ENCODE measurements around the gene SLC26A2. TPM values are rescaled to one million over a fixed set of nuclear protein-coding genes. Genes with fewer than 3 reads are reported as not detected.
A peak's percentile ranks its signal among the peaks of the same experiment; 100 is the strongest.

The SLC26A2 gene
- polyA plus RNA-seq, 1 donor, result 88.7 TPM

- Histone ChIP-seq H3K4me1 (ENCODE audit: control insufficient read depth, insufficient read depth, low read length) (peaks cover 20% of the 10 kb centered on the region), H3K9me3 (ENCODE audit: control insufficient read depth, low read depth, low read length) (no peaks in the 10 kb centered on the region), H3K27ac (ENCODE audit: low read length) (peak overlapping the region; percentile 74), H3K4me3 (ENCODE audit: low read length) (peak overlapping the region; percentile 55), H3K36me3 (ENCODE audit: control insufficient read depth, insufficient read depth, low read length) (peaks cover 18% of the 10 kb centered on the region), H3K27me3 (ENCODE audit: control insufficient read depth, insufficient read depth, low read length) (no peaks in the 10 kb centered on the region)
- peak; percentile 26 to 47 for DNase-seq
- no CpG with 5 or more reads among the region's 44 CpGs for WGBS (ENCODE audit: insufficient coverage, low lambda C conversion rate)
Observed at GRCh38 chr5:150000990-150001659, 40.6 kb downstream of the SLC26A2 start.

DNA sequence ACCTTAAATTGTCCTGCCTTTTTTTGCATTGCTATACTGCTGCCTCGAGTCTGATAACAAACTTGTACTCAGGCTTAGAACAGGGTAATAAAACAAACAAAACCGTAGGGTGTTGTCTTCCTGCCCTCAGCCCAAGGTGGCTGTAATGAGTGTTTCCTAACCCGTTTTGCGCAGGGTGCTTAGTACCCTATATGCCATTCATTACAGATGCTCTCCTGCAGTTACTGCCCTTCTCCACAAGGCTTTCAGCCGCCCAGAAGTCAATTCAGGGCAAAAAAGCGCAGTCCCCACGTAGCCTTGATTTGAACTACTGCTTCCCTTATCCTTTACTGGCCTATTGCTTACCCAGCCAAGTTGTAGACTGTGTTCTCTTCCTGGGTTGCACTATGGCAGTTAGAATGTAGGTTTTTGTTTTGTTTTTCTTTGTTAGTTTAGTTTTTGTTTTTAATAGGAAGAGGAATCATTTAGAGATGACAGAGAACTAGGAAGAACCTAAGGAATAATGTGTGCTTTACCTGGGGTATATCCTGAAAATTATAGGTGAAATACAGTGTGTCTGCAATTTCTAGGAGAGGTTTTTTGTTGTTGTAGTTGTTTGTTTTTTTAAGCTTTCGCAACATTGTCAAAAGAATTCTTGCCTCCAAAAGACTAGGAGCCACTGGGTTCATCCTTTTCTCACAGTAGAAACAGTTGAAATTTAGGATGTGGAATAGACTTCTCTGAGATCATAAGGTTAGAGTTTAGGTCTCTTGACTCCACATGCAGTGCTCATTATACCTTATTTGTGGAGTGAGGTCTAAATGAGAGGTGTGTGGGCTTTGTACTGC, 41.3 kb downstream of the SLC26A2 start:
- peak overlapping the region; percentile 74 for H3K27ac ChIP-seq (ENCODE audit: low read length)
- peaks cover 25% of the 10 kb centered on the region for H3K36me3 ChIP-seq (ENCODE audit: control insufficient read depth, insufficient read depth, low read length)
- DNase-seq, result peak; percentile 52 to 71
- H3K9me3 ChIP-seq (ENCODE audit: control insufficient read depth, low read depth, low read length), result no peaks in the 10 kb centered on the region
- no peaks in the 10 kb centered on the region for H3K27me3 ChIP-seq (ENCODE audit: control insufficient read depth, insufficient read depth, low read length)
- 100% methylated on average over 1 of the region's 8 CpGs for WGBS (ENCODE audit: insufficient coverage, low lambda C conversion rate)
- peaks cover 13% of the 10 kb centered on the region for H3K4me1 ChIP-seq (ENCODE audit: control insufficient read depth, insufficient read depth, low read length)
- H3K4me3 ChIP-seq (ENCODE audit: low read length), result peak overlapping the region; percentile 55

GRCh38 chr5:150006318-150006717, 45.8 kb downstream of the SLC26A2 start:
- Histone ChIP-seq H3K4me3 (ENCODE audit: low read length) (no peak overlapping the region), H3K27me3 (ENCODE audit: control insufficient read depth, insufficient read depth, low read length) (no peaks in the 10 kb centered on the region), H3K36me3 (ENCODE audit: control insufficient read depth, insufficient read depth, low read length) (peaks cover 59% of the 10 kb centered on the region), H3K4me1 (ENCODE audit: control insufficient read depth, insufficient read depth, low read length) (peaks cover 2% of the 10 kb centered on the region), H3K9me3 (ENCODE audit: control insufficient read depth, low read depth, low read length) (no peaks in the 10 kb centered on the region), H3K27ac (ENCODE audit: low read length) (no peak overlapping the region)
- no peak for DNase-seq
- WGBS (ENCODE audit: insufficient coverage, low lambda C conversion rate), result no CpG with 5 or more reads among the region's 4 CpGs

- Histone ChIP-seq H3K27me3 (ENCODE audit: control insufficient read depth, insufficient read depth, low read length) (no peaks in the 10 kb centered on the region), H3K4me1 (ENCODE audit: control insufficient read depth, insufficient read depth, low read length) (peaks cover 2% of the 10 kb centered on the region), H3K4me3 (ENCODE audit: low read length) (no peak overlapping the region), H3K9me3 (ENCODE audit: control insufficient read depth, low read depth, low read length) (no peaks in the 10 kb centered on the region), H3K27ac (ENCODE audit: low read length) (no peak overlapping the region), H3K36me3 (ENCODE audit: control insufficient read depth, insufficient read depth, low read length) (peaks cover 61% of the 10 kb centered on the region)
- DNase-seq, result no peak
Observed at GRCh38 chr5:150007050-150007449, 46.5 kb downstream of the SLC26A2 start.

DNA sequence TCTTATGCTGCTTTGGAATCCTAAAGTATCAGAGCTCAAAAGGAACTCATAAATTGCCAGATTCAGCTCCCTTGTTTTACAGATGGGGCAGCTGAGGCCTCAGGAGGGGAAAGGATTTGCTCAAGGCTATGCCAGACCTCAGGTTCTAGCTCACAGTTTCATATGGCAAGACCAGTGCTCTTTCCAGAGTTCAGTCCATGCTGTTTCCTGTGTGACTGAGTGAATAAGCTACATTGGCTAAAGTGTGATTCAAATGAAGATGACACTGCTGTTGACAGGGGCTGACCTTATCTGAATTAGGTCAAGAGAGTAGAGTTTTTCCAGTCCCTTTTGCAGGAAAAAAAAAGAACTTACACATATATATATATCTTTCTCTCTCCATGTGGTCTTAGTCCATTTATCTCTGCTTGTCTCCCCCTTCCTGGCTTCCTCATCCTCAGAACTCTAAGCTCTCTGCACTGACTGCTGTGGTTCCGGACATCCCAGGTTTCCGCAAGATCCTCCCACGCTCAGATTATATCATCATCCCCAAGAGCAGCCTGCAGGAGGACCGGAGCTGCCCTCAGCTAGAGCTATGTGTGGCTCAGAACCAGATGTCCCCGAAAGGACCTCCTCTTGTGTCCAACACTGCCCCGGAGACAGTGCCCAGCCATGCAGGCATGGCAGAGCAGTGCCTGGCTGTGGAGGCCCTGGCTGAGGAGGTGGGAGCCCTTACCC, 49.3 kb downstream of the SLC26A2 start:
- no peaks in the 10 kb centered on the region for H3K27me3 ChIP-seq (ENCODE audit: control insufficient read depth, insufficient read depth, low read length)
- WGBS (ENCODE audit: insufficient coverage, low lambda C conversion rate), result no CpG with 5 or more reads among the region's 6 CpGs

DNA sequence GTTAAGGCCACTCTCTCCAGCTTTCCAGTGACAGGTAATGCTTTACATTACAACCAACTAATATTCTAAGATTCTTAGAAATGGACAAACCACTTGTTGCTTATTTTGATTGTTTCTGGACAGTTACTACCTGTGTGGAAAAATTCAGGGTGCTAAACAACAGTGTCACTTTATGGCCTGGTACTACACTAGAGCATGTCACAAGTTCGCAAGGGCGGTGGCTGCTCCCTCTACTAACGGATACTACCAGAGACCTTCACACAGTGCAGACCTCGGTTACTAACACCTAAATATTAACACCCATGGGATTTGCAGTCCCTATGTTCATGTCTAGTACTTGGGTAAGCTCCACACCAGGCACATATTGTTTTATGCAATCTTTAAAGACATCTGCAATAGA, 53.4 kb downstream of the SLC26A2 start:
- H3K4me1 ChIP-seq (ENCODE audit: control insufficient read depth, insufficient read depth, low read length), result no peaks in the 10 kb centered on the region
- H3K36me3 ChIP-seq (ENCODE audit: control insufficient read depth, insufficient read depth, low read length), result peaks cover 72% of the 10 kb centered on the region
- H3K27ac ChIP-seq (ENCODE audit: low read length), result no peak overlapping the region
- no peak overlapping the region for H3K4me3 ChIP-seq (ENCODE audit: low read length)
- WGBS (ENCODE audit: insufficient coverage, low lambda C conversion rate), result no CpG with 5 or more reads among the region's 4 CpGs
- no peak for DNase-seq
- H3K27me3 ChIP-seq (ENCODE audit: control insufficient read depth, insufficient read depth, low read length), result no peaks in the 10 kb centered on the region
- no peaks in the 10 kb centered on the region for H3K9me3 ChIP-seq (ENCODE audit: control insufficient read depth, low read depth, low read length)

More for the DNA sequence above, 49.3 kb downstream of the SLC26A2 start:
- H3K36me3 ChIP-seq (ENCODE audit: control insufficient read depth, insufficient read depth, low read length), result peaks cover 71% of the 10 kb centered on the region
- H3K27ac ChIP-seq (ENCODE audit: low read length), result no peak overlapping the region
- no peak for DNase-seq
- no peaks in the 10 kb centered on the region for H3K4me1 ChIP-seq (ENCODE audit: control insufficient read depth, insufficient read depth, low read length)
- H3K9me3 ChIP-seq (ENCODE audit: control insufficient read depth, low read depth, low read length), result no peaks in the 10 kb centered on the region
- H3K4me3 ChIP-seq (ENCODE audit: low read length), result no peak overlapping the region

- Histone ChIP-seq H3K4me3 (ENCODE audit: low read length) (no peak overlapping the region), H3K27ac (ENCODE audit: low read length) (no peak overlapping the region), H3K36me3 (ENCODE audit: control insufficient read depth, insufficient read depth, low read length) (peaks cover 74% of the 10 kb centered on the region), H3K4me1 (ENCODE audit: control insufficient read depth, insufficient read depth, low read length) (no peaks in the 10 kb centered on the region), H3K9me3 (ENCODE audit: control insufficient read depth, low read depth, low read length) (no peaks in the 10 kb centered on the region), H3K27me3 (ENCODE audit: control insufficient read depth, insufficient read depth, low read length) (no peaks in the 10 kb centered on the region)
- no peak for DNase-seq
- no CpG with 5 or more reads among the region's 3 CpGs for WGBS (ENCODE audit: insufficient coverage, low lambda C conversion rate)
Observed at GRCh38 chr5:150014456-150014855, 53.9 kb downstream of the SLC26A2 start.

- no peak for DNase-seq
- Histone ChIP-seq H3K27ac (ENCODE audit: low read length) (no peak overlapping the region), H3K9me3 (ENCODE audit: control insufficient read depth, low read depth, low read length) (no peaks in the 10 kb centered on the region), H3K4me1 (ENCODE audit: control insufficient read depth, insufficient read depth, low read length) (no peaks in the 10 kb centered on the region), H3K36me3 (ENCODE audit: control insufficient read depth, insufficient read depth, low read length) (peaks cover 74% of the 10 kb centered on the region), H3K27me3 (ENCODE audit: control insufficient read depth, insufficient read depth, low read length) (no peaks in the 10 kb centered on the region), H3K4me3 (ENCODE audit: low read length) (no peak overlapping the region)
- 100% methylated on average over 2 of the region's 3 CpGs for WGBS (ENCODE audit: insufficient coverage, low lambda C conversion rate)
Observed at GRCh38 chr5:150015415-150015814, 54.9 kb downstream of the SLC26A2 start.

DNA sequence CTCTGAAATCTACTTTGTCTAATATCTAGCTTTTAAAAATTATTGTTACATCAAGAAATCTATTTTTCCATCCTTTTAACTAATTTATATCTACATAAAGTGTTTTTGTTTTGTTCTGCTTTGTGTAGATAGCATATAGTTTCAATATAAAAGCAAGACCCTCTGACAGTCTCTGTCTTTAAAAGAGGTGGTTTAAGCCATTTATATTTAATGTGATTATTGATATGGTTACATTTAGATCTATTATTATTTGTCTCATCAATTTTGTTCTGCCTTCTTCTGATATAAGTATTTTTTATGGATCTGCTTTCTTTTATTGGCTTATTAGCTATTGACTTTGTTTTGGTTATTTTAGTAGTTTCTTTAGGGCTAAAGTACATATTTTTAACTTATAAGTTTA, 56.0 kb downstream of the SLC26A2 start:
- peaks cover 74% of the 10 kb centered on the region for H3K36me3 ChIP-seq (ENCODE audit: control insufficient read depth, insufficient read depth, low read length)
- no peaks in the 10 kb centered on the region for H3K27me3 ChIP-seq (ENCODE audit: control insufficient read depth, insufficient read depth, low read length)
- H3K27ac ChIP-seq (ENCODE audit: low read length), result no peak overlapping the region
- no peaks in the 10 kb centered on the region for H3K4me1 ChIP-seq (ENCODE audit: control insufficient read depth, insufficient read depth, low read length)
- H3K9me3 ChIP-seq (ENCODE audit: control insufficient read depth, low read depth, low read length), result no peaks in the 10 kb centered on the region
- DNase-seq, result no peak
- H3K4me3 ChIP-seq (ENCODE audit: low read length), result no peak overlapping the region

DNA sequence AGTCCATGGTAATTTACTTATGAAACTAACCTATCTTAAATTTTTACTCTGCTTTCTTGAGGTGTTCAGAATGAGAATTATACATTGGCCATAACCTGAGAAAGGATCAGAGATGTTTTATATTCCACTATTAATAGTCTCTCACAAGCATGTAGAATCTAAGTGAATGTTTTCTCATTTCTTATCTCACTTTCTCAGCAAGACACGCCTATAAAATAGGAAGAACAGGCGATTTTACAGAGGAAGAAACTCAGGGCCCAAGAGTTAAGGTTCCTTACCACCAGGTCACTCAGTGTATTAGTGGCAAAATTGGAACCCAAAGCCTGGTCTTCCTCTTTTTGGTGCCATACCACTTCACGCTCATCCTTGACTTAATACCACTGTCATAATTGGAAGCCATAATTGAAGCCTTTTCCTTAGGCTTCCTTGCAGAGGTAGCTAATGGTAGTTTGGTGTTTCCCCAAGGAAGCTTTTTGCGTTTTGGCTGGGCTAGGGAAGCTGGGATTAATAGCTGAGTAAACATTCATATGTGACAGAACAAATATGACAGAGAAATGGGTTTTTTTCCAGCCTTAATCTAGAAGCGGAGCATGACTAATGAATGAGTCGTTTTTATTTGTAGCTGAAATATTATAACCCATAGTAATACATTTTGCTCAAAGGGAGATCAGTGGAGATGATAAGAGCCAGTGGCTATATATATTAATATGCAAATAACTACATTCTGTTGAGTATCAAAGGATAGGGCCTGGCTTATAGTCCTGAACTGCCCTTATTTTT, 56.9 kb downstream of the SLC26A2 start:
- Histone ChIP-seq H3K36me3 (ENCODE audit: control insufficient read depth, insufficient read depth, low read length) (peaks cover 78% of the 10 kb centered on the region), H3K9me3 (ENCODE audit: control insufficient read depth, low read depth, low read length) (no peaks in the 10 kb centered on the region), H3K4me3 (ENCODE audit: low read length) (no peak overlapping the region), H3K4me1 (ENCODE audit: control insufficient read depth, insufficient read depth, low read length) (no peaks in the 10 kb centered on the region), H3K27me3 (ENCODE audit: control insufficient read depth, insufficient read depth, low read length) (no peaks in the 10 kb centered on the region), H3K27ac (ENCODE audit: low read length) (no peak overlapping the region)
- DNase-seq, result no peak
- WGBS (ENCODE audit: insufficient coverage, low lambda C conversion rate), result no CpG with 5 or more reads among the region's 6 CpGs

Measured in large intestine (tissue), 3 donors.